ENCODE results near the gene PTPRM.

PTPRM gene

GRCh38 chr18:8450898-8451665, 884.0 kb downstream of the PTPRM start:
- no peaks in the 10 kb centered on the region for H3K9me3 ChIP-seq (ENCODE audit: control insufficient read depth, insufficient read depth, low read length)
- H3K36me3 ChIP-seq (ENCODE audit: insufficient read depth, low read length), result no peaks in the 10 kb centered on the region
- no peaks in the 10 kb centered on the region for H3K4me1 ChIP-seq (ENCODE audit: insufficient read depth, low read length)
- H3K9ac ChIP-seq (ENCODE audit: low read depth, low read length), result no peak overlapping the region

DNA sequence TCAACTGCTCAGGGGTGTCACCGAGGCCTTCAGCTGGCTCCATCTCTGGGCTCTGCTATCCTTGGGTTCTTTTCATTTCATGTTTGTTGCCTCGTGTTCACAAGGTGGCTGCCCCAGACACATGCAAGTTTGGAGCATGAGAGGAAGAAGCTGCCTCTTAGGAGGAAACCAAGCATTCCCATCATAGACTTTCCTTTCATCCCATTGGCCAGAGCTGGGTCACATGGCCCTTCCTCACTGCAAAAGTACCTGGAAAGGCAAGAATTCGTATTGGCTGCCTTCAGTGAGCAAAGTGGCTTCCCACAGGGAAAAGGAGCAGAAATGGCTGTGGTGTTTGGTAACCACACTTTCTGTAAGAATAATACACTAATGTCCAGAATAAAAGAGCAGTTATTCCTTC, 886.4 kb downstream of the PTPRM start:
- Histone ChIP-seq H3K9ac (ENCODE audit: low read depth, low read length) (no peak overlapping the region), H3K9me3 (ENCODE audit: control insufficient read depth, insufficient read depth, low read length) (no peaks in the 10 kb centered on the region), H3K36me3 (ENCODE audit: insufficient read depth, low read length) (no peaks in the 10 kb centered on the region), H3K4me1 (ENCODE audit: insufficient read depth, low read length) (no peaks in the 10 kb centered on the region)

DNA sequence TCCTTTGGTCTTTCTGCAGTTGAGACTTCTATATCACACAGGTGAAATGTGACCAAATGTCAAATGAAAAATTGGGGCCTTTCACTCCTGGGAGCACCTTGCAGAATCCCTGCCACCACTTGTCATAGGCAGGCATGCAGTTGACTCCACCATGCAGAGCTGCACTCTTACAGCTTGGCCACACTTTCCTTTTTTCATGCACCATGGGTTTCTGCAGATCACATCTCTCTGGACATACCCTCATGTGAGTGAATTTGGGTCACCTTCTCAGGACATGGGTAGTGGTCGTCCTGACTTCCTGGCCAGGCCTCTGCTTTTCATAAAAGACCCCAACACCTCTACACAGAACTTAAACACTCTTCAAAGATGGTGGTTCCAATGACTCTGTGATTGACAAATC, 887.0 kb downstream of the PTPRM start:
- no peaks in the 10 kb centered on the region for H3K9me3 ChIP-seq (ENCODE audit: control insufficient read depth, insufficient read depth, low read length)
- H3K36me3 ChIP-seq (ENCODE audit: insufficient read depth, low read length), result no peaks in the 10 kb centered on the region
- H3K4me1 ChIP-seq (ENCODE audit: insufficient read depth, low read length), result no peaks in the 10 kb centered on the region
- H3K9ac ChIP-seq (ENCODE audit: low read depth, low read length), result no peak overlapping the region

DNA sequence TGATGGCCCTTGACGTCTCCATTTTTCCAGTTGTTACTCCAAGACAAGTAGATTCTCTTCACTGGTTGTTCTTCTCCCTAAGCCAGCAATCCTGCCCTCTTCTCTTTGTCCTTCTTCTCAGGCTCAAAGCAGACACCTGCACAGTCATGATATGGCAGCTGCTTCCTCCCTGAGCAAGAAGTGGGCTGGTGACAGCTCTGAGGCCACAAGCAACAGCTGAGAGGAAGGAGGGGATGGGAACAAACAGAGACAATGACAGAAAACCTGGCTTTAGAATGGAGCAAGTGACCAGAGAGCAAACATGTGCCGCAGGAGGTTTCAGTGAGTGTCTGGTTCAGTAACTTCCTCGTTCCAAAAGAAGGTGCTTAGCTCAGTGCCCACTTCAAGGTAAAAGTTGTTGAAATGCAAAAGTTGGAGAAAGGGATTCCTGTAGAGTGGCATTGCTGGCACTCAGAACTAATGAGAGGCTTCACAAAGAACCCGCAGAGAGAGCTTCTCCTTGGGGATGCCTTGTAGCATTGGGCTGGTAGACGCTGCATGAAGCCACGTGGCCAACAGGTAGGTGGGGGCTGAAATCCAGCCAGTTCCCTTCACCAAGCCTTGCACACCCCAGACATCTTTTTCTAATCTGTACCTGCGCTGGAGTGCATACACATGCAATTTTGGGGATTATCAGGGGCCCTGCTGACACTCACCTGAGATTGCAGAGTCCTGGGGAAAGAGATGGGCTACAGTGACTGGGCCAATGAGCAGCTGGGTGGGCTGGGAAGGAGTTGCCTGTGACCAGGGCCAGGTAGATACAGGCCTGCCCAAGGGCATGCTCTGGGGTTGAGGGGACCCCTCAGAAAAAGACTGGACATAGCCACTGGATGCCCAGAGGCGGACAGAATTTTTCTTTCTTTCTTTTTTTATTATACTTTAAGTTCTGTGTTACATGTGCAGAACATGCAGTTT, 888.8 kb downstream of the PTPRM start:
- H3K9ac ChIP-seq (ENCODE audit: low read depth, low read length), result no peak overlapping the region
- H3K36me3 ChIP-seq (ENCODE audit: insufficient read depth, low read length), result no peaks in the 10 kb centered on the region
- H3K4me1 ChIP-seq (ENCODE audit: insufficient read depth, low read length), result no peaks in the 10 kb centered on the region
- peaks cover 9% of the 10 kb centered on the region for H3K9me3 ChIP-seq (ENCODE audit: control insufficient read depth, insufficient read depth, low read length)

Measured in ES-I3 (cell line).